ENCODE results near the gene TMEM163. TPM values are rescaled to one million over a fixed set of nuclear protein-coding genes. Genes with fewer than 3 reads are reported as not detected.
"Not testable (repeated sequence)": the region's sequence is repeated elsewhere in the genome, so short reads cannot be mapped to it uniquely, and the experiment has no call there.

TMEM163 gene
- total RNA-seq, 1 experiment from 2014 or later = 0.05 TPM

GRCh38 chr2:134501476-134502091 is 217.2 kb downstream of the TMEM163 start:
- in situ Hi-C loops (cut with HindIII; ENCODE audit: low pct_unique_long_range_greater_than_20kb, low sequenced_read_pairs) = no loop called here
- DNase-seq (ENCODE audit: low read depth, low spot score) = no peak

GRCh38 chr2:134500211-134500935 is 218.4 kb downstream of the TMEM163 start:
- peak; percentile 4 for DNase-seq (ENCODE audit: low read depth, low spot score)
- in situ Hi-C loops (cut with HindIII; ENCODE audit: low pct_unique_long_range_greater_than_20kb, low sequenced_read_pairs) = no loop called here

- DNase-seq (ENCODE audit: low read depth, low spot score) = no peak
- in situ Hi-C loops (cut with HindIII; ENCODE audit: low pct_unique_long_range_greater_than_20kb, low sequenced_read_pairs) = no loop called here
These were observed 219.4 kb downstream of the TMEM163 start for GRCh38 chr2:134499307-134499926.

- no peak for DNase-seq (ENCODE audit: low read depth, low spot score)
- in situ Hi-C loops (cut with HindIII; ENCODE audit: low pct_unique_long_range_greater_than_20kb, low sequenced_read_pairs) = no loop called here
These were observed 220.1 kb downstream of the TMEM163 start for GRCh38 chr2:134498654-134499053.

GRCh38 chr2:134493797-134494196 is 225.0 kb downstream of the TMEM163 start:
- in situ Hi-C loops (cut with HindIII; ENCODE audit: low pct_unique_long_range_greater_than_20kb, low sequenced_read_pairs) = no loop called here

GRCh38 chr2:134491771-134492441 is 226.9 kb downstream of the TMEM163 start:
- peak; percentile 15 for DNase-seq (ENCODE audit: low read depth, low spot score)
- in situ Hi-C loops (cut with HindIII; ENCODE audit: low pct_unique_long_range_greater_than_20kb, low sequenced_read_pairs) = no loop called here

More at GRCh38 chr2:134493797-134494196, 225.0 kb downstream of the TMEM163 start:
- no peak for DNase-seq (ENCODE audit: low read depth, low spot score)

GRCh38 chr2:134491022-134491421 is 227.8 kb downstream of the TMEM163 start:
- DNase-seq (ENCODE audit: low read depth, low spot score) = no peak
- in situ Hi-C loops (cut with HindIII; ENCODE audit: low pct_unique_long_range_greater_than_20kb, low sequenced_read_pairs) = no loop called here

- in situ Hi-C loops (cut with HindIII; ENCODE audit: low pct_unique_long_range_greater_than_20kb, low sequenced_read_pairs) = no loop called here
These were observed 228.2 kb downstream of the TMEM163 start for GRCh38 chr2:134490559-134490958.

GRCh38 chr2:134489732-134490384 is 228.9 kb downstream of the TMEM163 start:
- in situ Hi-C loops (cut with HindIII; ENCODE audit: low pct_unique_long_range_greater_than_20kb, low sequenced_read_pairs) = no loop called here
- no peak for DNase-seq (ENCODE audit: low read depth, low spot score)

More at GRCh38 chr2:134490559-134490958, 228.2 kb downstream of the TMEM163 start:
- DNase-seq (ENCODE audit: low read depth, low spot score) = no peak

GRCh38 chr2:134482766-134483340 is 235.9 kb downstream of the TMEM163 start:
- no peak for DNase-seq (ENCODE audit: low read depth, low spot score)
- in situ Hi-C loops (cut with HindIII; ENCODE audit: low pct_unique_long_range_greater_than_20kb, low sequenced_read_pairs) = no loop called here

- no peak for DNase-seq (ENCODE audit: low read depth, low spot score)
- in situ Hi-C loops (cut with HindIII; ENCODE audit: low pct_unique_long_range_greater_than_20kb, low sequenced_read_pairs) = no loop called here
These were observed 236.6 kb downstream of the TMEM163 start for GRCh38 chr2:134482131-134482723.

- no peak for DNase-seq (ENCODE audit: low read depth, low spot score)
- in situ Hi-C loops (cut with HindIII; ENCODE audit: low pct_unique_long_range_greater_than_20kb, low sequenced_read_pairs) = no loop called here
These were observed 239.0 kb downstream of the TMEM163 start for GRCh38 chr2:134479696-134480330.

GRCh38 chr2:134476982-134477381 is 241.8 kb downstream of the TMEM163 start:
- in situ Hi-C loops (cut with HindIII; ENCODE audit: low pct_unique_long_range_greater_than_20kb, low sequenced_read_pairs); DNase-seq (ENCODE audit: low read depth, low spot score): not testable (repeated sequence)

- in situ Hi-C loops (cut with HindIII; ENCODE audit: low pct_unique_long_range_greater_than_20kb, low sequenced_read_pairs) = no loop called here
- no peak for DNase-seq (ENCODE audit: low read depth, low spot score)
These were observed 248.1 kb downstream of the TMEM163 start for GRCh38 chr2:134470561-134471168.

GRCh38 chr2:134469516-134470115 is 249.2 kb downstream of the TMEM163 start:
- in situ Hi-C loops (cut with HindIII; ENCODE audit: low pct_unique_long_range_greater_than_20kb, low sequenced_read_pairs) = no loop called here
- DNase-seq (ENCODE audit: low read depth, low spot score) = no peak

GRCh38 chr2:134468776-134469175 is 250.0 kb downstream of the TMEM163 start:
- in situ Hi-C loops (cut with HindIII; ENCODE audit: low pct_unique_long_range_greater_than_20kb, low sequenced_read_pairs) = no loop called here
- DNase-seq (ENCODE audit: low read depth, low spot score) = no peak

All from SK-MEL-5 (cell line).